ENCODE results near the gene AARS2.

DNA sequence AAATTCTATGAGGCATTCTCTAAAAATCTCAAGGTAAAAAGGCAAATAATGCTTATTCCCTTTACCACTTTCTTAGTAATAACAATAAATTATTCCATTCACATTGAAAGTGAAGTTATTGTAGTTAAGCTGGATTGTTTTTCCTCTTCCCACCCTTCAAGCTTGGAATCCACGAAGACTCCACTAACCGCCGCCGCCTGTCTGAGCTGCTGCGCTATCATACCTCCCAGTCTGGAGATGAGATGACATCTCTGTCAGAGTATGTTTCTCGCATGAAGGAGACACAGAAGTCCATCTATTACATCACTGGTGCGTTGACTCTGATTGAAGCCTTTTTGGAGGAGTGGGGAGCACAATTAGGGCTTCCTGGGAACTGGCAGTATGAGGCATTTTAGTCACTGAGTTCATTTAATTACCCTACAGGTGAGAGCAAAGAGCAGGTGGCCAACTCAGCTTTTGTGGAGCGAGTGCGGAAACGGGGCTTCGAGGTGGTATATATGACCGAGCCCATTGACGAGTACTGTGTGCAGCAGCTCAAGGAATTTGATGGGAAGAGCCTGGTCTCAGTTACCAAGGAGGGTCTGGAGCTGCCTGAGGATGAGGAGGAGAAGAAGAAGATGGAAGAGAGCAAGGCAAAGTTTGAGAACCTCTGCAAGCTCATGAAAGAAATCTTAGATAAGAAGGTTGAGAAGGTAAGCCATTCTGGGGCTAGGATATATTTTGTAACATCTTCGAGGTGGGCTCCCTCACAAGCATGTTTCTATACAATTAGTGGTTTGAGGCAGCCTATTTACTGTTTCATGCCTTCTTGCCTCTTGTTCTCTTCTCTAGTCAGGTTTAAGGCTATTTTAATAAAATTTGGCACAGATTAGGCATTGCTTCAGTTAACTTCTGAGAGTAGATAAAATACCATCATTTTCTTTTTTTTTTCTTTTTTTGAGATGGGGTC lies 61.3 kb downstream of the AARS2 start:
- no peak for TF ChIP-seq CHD1 (IDR thresholded peaks at IDR 0.05; ENCODE audit: low read depth, low read length)
- TF ChIP-seq, protein P1, sequence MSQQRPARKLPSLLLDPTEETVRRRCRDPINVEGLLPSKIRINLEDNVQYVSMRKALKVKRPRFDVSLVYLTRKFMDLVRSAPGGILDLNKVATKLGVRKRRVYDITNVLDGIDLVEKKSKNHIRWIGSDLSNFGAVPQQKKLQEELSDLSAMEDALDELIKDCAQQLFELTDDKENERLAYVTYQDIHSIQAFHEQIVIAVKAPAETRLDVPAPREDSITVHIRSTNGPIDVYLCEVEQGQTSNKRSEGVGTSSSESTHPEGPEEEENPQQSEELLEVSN (IDR thresholded peaks at IDR 0.05) = no peak
